H1 (cell line): ENCODE measurements around the gene ZNF652. TPM values are rescaled to one million over a fixed set of nuclear protein-coding genes. Genes with fewer than 3 reads are reported as not detected.

ENCODE experiments used
- CTCF ChIA-PET: fragments of 300-600 bp; sonication (Branson Sonifier 250); formaldehyde crosslinking; loops from one replicate; lab custom pipeline; 2021; ENCODE audit not compliant: partially characterized antibody; lab: Charles Lee
- POLR2A ChIA-PET: fragments of 300-600 bp; sonication (Branson Sonifier 250); formaldehyde crosslinking; loops from one replicate; lab custom pipeline; 2021; ENCODE audit warnings: inconsistent platforms; ENCODE audit not compliant: partially characterized antibody; lab: Charles Lee
- DNase-seq, 2 experiments: peaks; one replicate each; pipeline versions ENCODE4 v3.0.0 to v3.0.0-alpha.2; 2010 to 2022; ENCODE audit warnings: low spot score in 2 of 2, low read depth in 1 of 2, mixed read lengths in 1 of 2
- FAIRE-seq: peaks from 2 replicates; lab custom pipeline; 2011; peaks lifted over from hg19 to GRCh38; lab: Jason Lieb, UNC
- H2AFZ ChIP-seq: 2 replicates; pipeline ENCODE4 v1.8.1; 2012; ENCODE audit warnings: low read length, inconsistent platforms
- H2AK5ac ChIP-seq: 2 replicates; pipeline ENCODE4 v1.6.1; 2013; ENCODE audit warnings: low read depth, low read length
- H2BK120ac ChIP-seq: replicated peaks from 2 replicates; pipeline ENCODE3; 2013; ENCODE audit warnings: low read depth, low read length, inconsistent platforms
- H2BK12ac ChIP-seq: 2 replicates; pipeline ENCODE4 v1.6.1; 2013; ENCODE audit warnings: low read depth, low read length
- H2BK15ac ChIP-seq: 2 replicates; pipeline ENCODE4 v1.6.1; 2013; ENCODE audit warnings: low read length
- H2BK20ac ChIP-seq: 2 replicates; pipeline ENCODE4 v1.6.1; 2013; ENCODE audit warnings: low read length
- H2BK5ac ChIP-seq: 2 replicates; pipeline ENCODE4 v1.6.1; 2013; ENCODE audit warnings: low read depth, low read length
- H3K14ac ChIP-seq: 2 replicates; pipeline ENCODE4 v1.6.1; 2013; ENCODE audit warnings: inconsistent platforms; ENCODE audit not compliant: insufficient read length
- H3K18ac ChIP-seq: 2 replicates; pipeline ENCODE4 v1.6.1; 2013; ENCODE audit warnings: low read length; ENCODE audit errors: extremely low read depth
- H3K23ac ChIP-seq: 2 replicates; pipeline ENCODE4 v1.6.1; 2013; ENCODE audit warnings: inconsistent platforms; ENCODE audit not compliant: insufficient read length
- H3K23me2 ChIP-seq: 2 replicates; pipeline ENCODE4 v1.6.1; 2013; ENCODE audit warnings: low read depth, low read length
- H3K27ac ChIP-seq: 2 replicates; pipeline ENCODE4 v1.6.1; 2011; ENCODE audit warnings: low read depth, low read length, inconsistent platforms
- H3K27me3 ChIP-seq, 4 experiments: replicated peaks in 1 of 4; 1 replicate in 1 of 4; 2 replicates in 3 of 4; pipeline versions ENCODE4 v1.6.1 to v1.8.1; 2011 to 2013; ENCODE audit warnings: low read length in 3 of 4, mild to moderate bottlenecking in 3 of 4, inconsistent platforms in 2 of 4, mixed read lengths in 2 of 4, moderate library complexity in 1 of 4; ENCODE audit not compliant: control insufficient read depth in 3 of 4, insufficient read depth in 3 of 4; ENCODE audit errors: extremely low read depth in 1 of 4
- H3K36me3 ChIP-seq, 4 experiments: 2 replicates each; pipeline versions ENCODE4 v1.6.1 to v1.8.1; 2011 to 2013; ENCODE audit warnings: mild to moderate bottlenecking in 4 of 4, low read length in 3 of 4, moderate library complexity in 2 of 4, control low read depth in 1 of 4, inconsistent platforms in 1 of 4; ENCODE audit not compliant: insufficient read depth in 4 of 4, control insufficient read depth in 2 of 4
- H3K4ac ChIP-seq: replicated peaks from 2 replicates; pipeline ENCODE3; 2013; ENCODE audit warnings: low read length, low read depth, mixed read lengths, inconsistent platforms; ENCODE audit not compliant: insufficient read length
- H3K4me1 ChIP-seq, 4 experiments: replicated peaks in 1 of 4; 1 replicate in 1 of 4; 2 replicates in 3 of 4; pipeline versions ENCODE4 v1.6.1 to v1.8.1; 2011 to 2013; ENCODE audit warnings: low read length in 3 of 4, inconsistent platforms in 2 of 4, mixed read lengths in 1 of 4; ENCODE audit not compliant: insufficient read depth in 4 of 4, control insufficient read depth in 3 of 4
- H3K4me2 ChIP-seq, 2 experiments: 2 replicates each; pipeline versions ENCODE4 v1.6.1 to v1.8.1; 2011 to 2013; ENCODE audit warnings: low read depth in 2 of 2, low read length in 2 of 2, control low read depth in 1 of 2, inconsistent platforms in 1 of 2, mild to moderate bottlenecking in 1 of 2; ENCODE audit not compliant: insufficient read depth in 1 of 2
- H3K4me3 ChIP-seq, 4 experiments: fragments of 200-600, 300-600 bp in 1 of 4; sonication (generic), shearing (Covaris generic), sonication (Bioruptor Twin) in 1 of 4; 2 replicates each; pipeline versions ENCODE4 v1.5.1 to v1.8.1; 2011 to 2016; ENCODE audit warnings: low read length in 4 of 4, low read depth in 3 of 4, control low read depth in 2 of 4, inconsistent platforms in 2 of 4, mild to moderate bottlenecking in 2 of 4, mixed read lengths in 1 of 4, moderate library complexity in 1 of 4; ENCODE audit not compliant: insufficient read depth in 2 of 4; ENCODE audit errors: extremely low read depth in 1 of 4
- H3K56ac ChIP-seq: replicated peaks from 2 replicates; pipeline ENCODE3; 2013; ENCODE audit warnings: low read depth, mild to moderate bottlenecking, mixed read lengths, low read length, inconsistent platforms; ENCODE audit not compliant: insufficient read length
- H3K79me1 ChIP-seq: 2 replicates; pipeline ENCODE4 v1.6.1; 2013; ENCODE audit warnings: low read depth, low read length, control low read depth
- H3K79me2 ChIP-seq, 2 experiments: 2 replicates each; pipeline versions ENCODE4 v1.6.1 to v1.8.1; 2012 to 2013; ENCODE audit warnings: low read length in 2 of 2, mild to moderate bottlenecking in 2 of 2, inconsistent platforms in 1 of 2; ENCODE audit not compliant: insufficient read depth in 2 of 2, control insufficient read depth in 1 of 2
- H3K9ac ChIP-seq, 4 experiments: replicated peaks in 1 of 4; 1 replicate in 1 of 4; 2 replicates in 3 of 4; pipeline versions ENCODE4 v1.6.1 to v1.8.1; 2011 to 2013; ENCODE audit warnings: low read depth in 3 of 4, low read length in 3 of 4, control low read depth in 2 of 4, mild to moderate bottlenecking in 2 of 4, moderate library complexity in 2 of 4, inconsistent platforms in 1 of 4; ENCODE audit errors: extremely low read depth in 1 of 4
- H3K9me3 ChIP-seq, 2 experiments: 2 replicates each; pipeline versions ENCODE4 v1.6.1 to v1.8.1; 2012 to 2013; ENCODE audit warnings: mild to moderate bottlenecking in 2 of 2, moderate library complexity in 2 of 2, control low read depth in 1 of 2, inconsistent platforms in 1 of 2, low read depth in 1 of 2, low read length in 1 of 2, mixed read lengths in 1 of 2; ENCODE audit not compliant: insufficient read depth in 2 of 2
- H4K20me1 ChIP-seq, 2 experiments: replicated peaks in 1 of 2; 2 replicates each; pipeline versions ENCODE3 to v1.8.1; 2011 to 2013; ENCODE audit warnings: inconsistent platforms in 2 of 2, low read length in 2 of 2, mild to moderate bottlenecking in 1 of 2; ENCODE audit not compliant: insufficient read depth in 2 of 2, control insufficient read depth in 1 of 2
- H4K5ac ChIP-seq: 2 replicates; pipeline ENCODE4 v1.6.1; 2013; ENCODE audit warnings: low read length, low read depth, mixed read lengths, inconsistent platforms; ENCODE audit not compliant: insufficient read length
- H4K8ac ChIP-seq: 2 replicates; pipeline ENCODE4 v1.8.0; 2013; ENCODE audit warnings: mild to moderate bottlenecking, moderate library complexity, low read length, inconsistent platforms; ENCODE audit not compliant: insufficient read depth; ENCODE audit errors: extremely low read depth
- H4K91ac ChIP-seq: replicated peaks from 2 replicates; pipeline ENCODE3; 2013; ENCODE audit warnings: low read length, mixed read lengths, inconsistent platforms; ENCODE audit not compliant: insufficient read length
- CBX5 ChIP-seq: fragments of 300-800, 300-1000 bp; sonication (generic); IDR thresholded peaks from 2 replicates; pipeline ENCODE4 v1.7.1; 2016; ENCODE audit warnings: antibody characterized with exemption, low read length, low read depth
- GABPA ChIP-seq: IDR thresholded peaks from 2 replicates; pipeline ENCODE4 v1.6.1; 2011; ENCODE audit warnings: mild to moderate bottlenecking, low read length, moderate library complexity, borderline replicate concordance; ENCODE audit not compliant: insufficient read depth
- POLR2A ChIP-seq, 2 experiments: IDR thresholded peaks; 1 replicate in 1 of 2; 2 replicates in 1 of 2; pipeline ENCODE4 v1.6.1; 2011; ENCODE audit warnings: low read depth in 2 of 2, low read length in 2 of 2, mild to moderate bottlenecking in 2 of 2; ENCODE audit errors: control extremely low read depth in 1 of 2
- SAP30 ChIP-seq: fragments of 300-600 bp; sonication (generic); IDR thresholded peaks from 2 replicates; pipeline ENCODE4 v1.7.1; 2012; ENCODE audit warnings: low read length, moderate library complexity, mild to moderate bottlenecking, inconsistent platforms; ENCODE audit not compliant: insufficient read depth, insufficient replicate concordance
- SRF ChIP-seq: IDR thresholded peaks from 2 replicates; pipeline ENCODE4 v1.6.1; 2011; ENCODE audit warnings: mild to moderate bottlenecking, low read depth, low read length, moderate library complexity
- WGBS, 2 experiments: shearing (Covaris generic) in 1 of 2; methylation state at CpG; one replicate each; pipeline versions ENCODE4 v1.1.6 to v1.1.7; 2013 to 2015; ENCODE audit warnings: low lambda C conversion rate in 2 of 2, mixed read lengths in 2 of 2, inconsistent platforms in 1 of 2, low coverage in 1 of 2, missing lambda C conversion rate in 1 of 2; ENCODE audit not compliant: insufficient replicate concordance in 2 of 2, insufficient coverage in 1 of 2, insufficient read length in 1 of 2; ENCODE audit errors: extremely low coverage in 1 of 2, missing lambda C conversion rate in 1 of 2; 5-methylcytosine and 5-hydroxymethylcytosine counted together
- polyA plus RNA-seq, 7 experiments: library from polyadenylated mRNA; depleted of rRNA in 3 of 7; stranded (reverse) in 5 of 7; unstranded in 2 of 7; fragments of >200 nt in 5 of 7; fragments of 200-250 nt in 2 of 7; gene quantifications; 1 replicate in 5 of 7; 2 replicates in 1 of 7; 4 replicates in 1 of 7; pipeline versions ENCODE4 v1.2.1 to v1.2.3, GENCODE V29; 2011 to 2013; ENCODE audit warnings: missing spikeins in 2 of 7, mixed read lengths in 2 of 7
- total RNA-seq: library from RNA; stranded (reverse); fragmentation: NEBNext Ultra II Directional; extraction: Animal tissue kit (Norgen Biotek cat#: 25700); gene quantifications from 2 replicates; pipeline ENCODE4 v1.2.1, GENCODE V29; 2021

ZNF652 gene
- total and polyA plus RNA-seq, 2 of the 8 experiments (the other 6 are each of a cell fraction or from before 2014, with no cell fraction given) = 13.5 to 39.6 TPM

- no peak overlapping the region for H3K14ac ChIP-seq
- no peaks in the 10 kb centered on the region for H3K9me3 ChIP-seq
- H3K27ac ChIP-seq = no peak overlapping the region
- no peaks in the 10 kb centered on the region for H3K36me3 ChIP-seq
- H2AFZ ChIP-seq = no peak overlapping the region
- no peak overlapping the region; the same call in 1 of the 2 replicates for H4K8ac ChIP-seq
- H3K4me2 ChIP-seq = no peak overlapping the region
- no peaks in the 10 kb centered on the region for H3K4me1 ChIP-seq
- no peak overlapping the region for H4K5ac ChIP-seq
- TF ChIP-seq SAP30 = no peak
- no peak for TF ChIP-seq CBX5
- no peak for TF ChIP-seq SRF
- TF ChIP-seq GABPA = no peak
- TF ChIP-seq POLR2A (IDR thresholded peaks at IDR 0.05; ENCODE audit: control extremely low read depth in 1 of 2, low read depth in 2 of 2, low read length in 2 of 2) = no peak
- H3K27me3 ChIP-seq = no peaks in the 10 kb centered on the region
- no peak overlapping the region for H2AK5ac ChIP-seq
- no peak overlapping the region for H2BK120ac ChIP-seq
- no peak overlapping the region for H3K18ac ChIP-seq
- no peaks in the 10 kb centered on the region for H4K20me1 ChIP-seq
- DNase-seq (no peak), FAIRE-seq (no peak)
- H2BK15ac ChIP-seq = no peak overlapping the region
- H3K9ac ChIP-seq = no peak overlapping the region
- H2BK5ac ChIP-seq = no peak overlapping the region
- no peak overlapping the region for H4K91ac ChIP-seq
- H3K4me3 ChIP-seq = no peak overlapping the region
- POLR2A ChIA-PET = interaction anchor here (1.4 kb wide), 1 partner anchor 12 kb away, joined by 4 read pairs; no protein-coding TSS in a partner anchor
- no peak overlapping the region for H3K56ac ChIP-seq
- no peak overlapping the region for H3K4ac ChIP-seq
- 81% methylated on average over 6 of the region's 6 CpGs; no CpG with 5 or more reads in 1 of the 2 experiments for WGBS, 2 experiments
- H2BK20ac ChIP-seq = no peak overlapping the region
- H3K23ac ChIP-seq = no peak overlapping the region
- no peaks in the 10 kb centered on the region for H3K23me2 ChIP-seq
- no peaks in the 10 kb centered on the region for H3K79me1 ChIP-seq
- CTCF ChIA-PET = interaction anchor here (0.6 to 3.5 kb wide), 7 partner anchors 8 to 99 kb away, joined by 3 to 16 read pairs (median 6); no protein-coding TSS in a partner anchor
- H2BK12ac ChIP-seq = no peak overlapping the region
- H3K79me2 ChIP-seq = no peaks in the 10 kb centered on the region
These were observed 26.2 kb upstream of the ZNF652 start for GRCh38 chr17:49388290-49388640.
